ENCODE measurements around the gene MTMR2.

The MTMR2 gene

GRCh38 chr11:95923728-95924413 lies at the start of gene MTMR2:
MTMR2 (minus strand) TSS chr11:95924107; CDS start chr11:95923954, 153 bp downstream.
- DNase-seq: no peak

- no peak for DNase-seq
Measured at GRCh38 chr11:95972060-95972459, 48.2 kb upstream of the MTMR2 start.

- DNase-seq: no peak
Measured at GRCh38 chr11:95968585-95968984, 44.7 kb upstream of the MTMR2 start.

- no peak for DNase-seq
Measured at GRCh38 chr11:95964281-95964680, 40.4 kb upstream of the MTMR2 start.

- DNase-seq: no peak
Measured at GRCh38 chr11:95961758-95962157, 37.9 kb upstream of the MTMR2 start.

- no peak for DNase-seq
Measured at GRCh38 chr11:95950905-95951304, 27.0 kb upstream of the MTMR2 start.

GRCh38 chr11:95948637-95949036 lies 24.7 kb upstream of the MTMR2 start:
- no peak for DNase-seq

- DNase-seq: no peak
Measured at GRCh38 chr11:95944623-95945022, 20.7 kb upstream of the MTMR2 start.

- DNase-seq: no peak
Measured at GRCh38 chr11:95943546-95943945, 19.6 kb upstream of the MTMR2 start.

GRCh38 chr11:95939091-95939490 lies 15.2 kb upstream of the MTMR2 start:
- no peak for DNase-seq

GRCh38 chr11:95937358-95937757 lies 13.5 kb upstream of the MTMR2 start:
- no peak for DNase-seq

- DNase-seq: no peak
Measured at GRCh38 chr11:95933594-95933993, 9.7 kb upstream of the MTMR2 start.

- DNase-seq: no peak
Measured at GRCh38 chr11:95931916-95932315, 8.0 kb upstream of the MTMR2 start.

GRCh38 chr11:95930948-95931347 lies 7.0 kb upstream of the MTMR2 start:
- no peak for DNase-seq

- no peak for DNase-seq
Measured at GRCh38 chr11:95926726-95927125, 2.8 kb upstream of the MTMR2 start.

GRCh38 chr11:95925011-95925410 lies 1.1 kb upstream of the MTMR2 start:
- no peak for DNase-seq

- DNase-seq: no peak
Measured at GRCh38 chr11:95924414-95924760, 480 bp upstream of the MTMR2 start.

- no peak for DNase-seq
Measured at GRCh38 chr11:95923439-95923727, 524 bp downstream of the MTMR2 start.

GRCh38 chr11:95922536-95923438 lies 1.1 kb downstream of the MTMR2 start:
- DNase-seq: no peak

- DNase-seq: no peak
Measured at GRCh38 chr11:95922099-95922498, 1.8 kb downstream of the MTMR2 start.

GRCh38 chr11:95920460-95921105 lies 3.3 kb downstream of the MTMR2 start:
- no peak for DNase-seq

GRCh38 chr11:95919514-95919913 lies 4.4 kb downstream of the MTMR2 start:
- DNase-seq: no peak

GRCh38 chr11:95918720-95919119 lies 5.2 kb downstream of the MTMR2 start:
- DNase-seq: no peak

GRCh38 chr11:95918056-95918455 lies 5.9 kb downstream of the MTMR2 start:
- no peak for DNase-seq

All from NCI-H2081 treated with DMSO at 0.1 percent for 48 hours (cell line).